HEK293T (cell line): Measurements from ENCODE around the gene TAL1.

Source experiments
- CTCF ChIA-PET: fragments of 350-600 bp; formaldehyde crosslinking; extraction: SDS; loops from one replicate; lab custom pipeline; 2021; ENCODE audit warnings: antibody characterized with exemption, inconsistent platforms; lab: Yijun Ruan, JAX
- POLR2A ChIA-PET: fragments of 350-600 bp; formaldehyde crosslinking; extraction: SDS; loops from one replicate; lab custom pipeline; 2020; ENCODE audit warnings: antibody characterized with exemption, inconsistent platforms; lab: Yijun Ruan, JAX
- DNase-seq: peaks from one replicate; pipeline ENCODE4 v3.0.0; 2012; ENCODE audit warnings: mixed read lengths; ENCODE audit errors: extremely low spot score
- ARNT ChIP-seq: fragments of 450-650 bp; IDR thresholded peaks from 2 replicates; pipeline ENCODE4 v1.6.1; 2017; ENCODE audit warnings: mild to moderate bottlenecking
- BHLHE40 ChIP-seq: fragments of 450-650 bp; IDR thresholded peaks from 2 replicates; pipeline ENCODE4 v1.6.1; 2016; ENCODE audit warnings: mild to moderate bottlenecking, moderate library complexity, borderline replicate concordance
- CTBP1 ChIP-seq: fragments of 450-650 bp; IDR thresholded peaks from 2 replicates; pipeline ENCODE4 v1.6.1; 2016; ENCODE audit warnings: borderline replicate concordance
- ELF4 ChIP-seq: fragments of 450-650 bp; IDR thresholded peaks from 2 replicates; pipeline ENCODE4 v1.6.1; 2017; ENCODE audit warnings: antibody characterized with exemption
- FOXA1 ChIP-seq: fragments of 450-650 bp; IDR thresholded peaks from 2 replicates; pipeline ENCODE4 v1.6.1; 2016; ENCODE audit warnings: mild to moderate bottlenecking
- FOXK2 ChIP-seq: fragments of 450-650 bp; IDR thresholded peaks from 2 replicates; pipeline ENCODE4 v1.6.1; 2016; ENCODE audit warnings: mild to moderate bottlenecking
- FOXM1 ChIP-seq: fragments of 450-650 bp; IDR thresholded peaks from 2 replicates; pipeline ENCODE4 v1.6.1; 2017; ENCODE audit warnings: mild to moderate bottlenecking, borderline replicate concordance
- HDGF ChIP-seq: fragments of 450-650 bp; IDR thresholded peaks from 2 replicates; pipeline ENCODE4 v1.6.1; 2017; ENCODE audit warnings: antibody characterized with exemption, borderline replicate concordance
- L3MBTL2 ChIP-seq: fragments of 450-650 bp; conservative IDR thresholded peaks from 2 replicates; pipeline ENCODE4 v1.6.1; 2016; ENCODE audit warnings: mild to moderate bottlenecking
- LEF1 ChIP-seq: fragments of 450-650 bp; IDR thresholded peaks from 2 replicates; pipeline ENCODE4 v1.6.1; 2017; ENCODE audit warnings: mild to moderate bottlenecking, borderline replicate concordance
- NFRKB ChIP-seq: fragments of 450-650 bp; IDR thresholded peaks from 2 replicates; pipeline ENCODE4 v1.6.1; 2016; ENCODE audit warnings: mild to moderate bottlenecking, moderate library complexity
- SP1 ChIP-seq: fragments of 450-650 bp; IDR thresholded peaks from 2 replicates; pipeline ENCODE4 v1.6.1; 2017
- SUZ12 ChIP-seq: fragments of 450-650 bp; IDR thresholded peaks from 2 replicates; pipeline ENCODE4 v1.6.1; 2016; ENCODE audit warnings: mild to moderate bottlenecking
- TARDBP ChIP-seq: fragments of 450-650 bp; IDR thresholded peaks from 2 replicates; pipeline ENCODE4 v1.6.1; 2016
- ZNF384 ChIP-seq: fragments of 450-650 bp; IDR thresholded peaks from 2 replicates; pipeline ENCODE4 v1.6.1; 2016
- TF ChIP-seq, protein P1 (sequence below): fragments of 450-650 bp; IDR thresholded peaks from 2 replicates; pipeline ENCODE4 v1.6.1; 2016

The TAL1 gene

DNA sequence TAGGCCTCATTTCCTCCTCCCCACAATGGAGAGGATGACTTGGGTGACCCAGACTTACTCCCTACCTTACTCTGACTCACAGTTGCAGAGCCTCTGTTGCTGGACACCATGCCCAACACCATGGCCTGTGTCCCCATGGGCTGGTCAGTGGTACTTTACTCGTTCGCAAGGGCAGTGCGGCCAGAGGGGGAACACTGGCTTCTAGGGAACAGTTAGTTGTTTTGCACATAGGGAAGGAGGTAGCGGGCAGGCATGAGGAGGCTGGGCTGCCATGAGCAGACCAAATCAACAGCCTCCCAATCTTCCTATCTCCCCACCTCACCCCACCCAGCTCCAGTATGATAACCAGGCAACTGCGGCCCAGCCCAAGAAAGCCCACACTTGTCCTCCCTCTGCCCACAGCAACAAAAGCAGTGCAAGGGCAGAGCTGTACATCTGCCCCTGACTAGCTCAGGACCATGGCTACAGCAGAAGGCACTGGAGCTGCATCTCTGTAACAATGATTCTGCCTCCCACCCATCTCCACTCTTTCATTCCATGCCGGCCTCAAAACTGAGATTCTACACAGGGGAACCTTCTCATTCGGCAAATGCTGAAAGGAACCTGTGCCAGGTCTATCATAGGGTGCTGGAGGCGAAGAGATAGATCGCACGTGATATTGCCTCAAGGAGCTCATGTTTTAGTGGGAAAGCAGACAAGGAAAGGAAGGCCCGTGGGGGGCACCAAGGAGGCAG, 18.6 kb downstream of the TAL1 start:
- no peak for DNase-seq
- ChIA-PET POLR2A (no interaction called here), CTCF (interaction anchor here (1.5 kb wide), 1 partner anchor 35 kb away, joined by 5 read pairs; no protein-coding TSS in a partner anchor)
- no peak for TF ChIP-seq BHLHE40
- TF ChIP-seq NFRKB: no peak
- no peak for TF ChIP-seq SP1
- TF ChIP-seq TARDBP: no peak
- no peak for TF ChIP-seq ELF4
- no peak for TF ChIP-seq FOXM1
- TF ChIP-seq LEF1: no peak

DNA sequence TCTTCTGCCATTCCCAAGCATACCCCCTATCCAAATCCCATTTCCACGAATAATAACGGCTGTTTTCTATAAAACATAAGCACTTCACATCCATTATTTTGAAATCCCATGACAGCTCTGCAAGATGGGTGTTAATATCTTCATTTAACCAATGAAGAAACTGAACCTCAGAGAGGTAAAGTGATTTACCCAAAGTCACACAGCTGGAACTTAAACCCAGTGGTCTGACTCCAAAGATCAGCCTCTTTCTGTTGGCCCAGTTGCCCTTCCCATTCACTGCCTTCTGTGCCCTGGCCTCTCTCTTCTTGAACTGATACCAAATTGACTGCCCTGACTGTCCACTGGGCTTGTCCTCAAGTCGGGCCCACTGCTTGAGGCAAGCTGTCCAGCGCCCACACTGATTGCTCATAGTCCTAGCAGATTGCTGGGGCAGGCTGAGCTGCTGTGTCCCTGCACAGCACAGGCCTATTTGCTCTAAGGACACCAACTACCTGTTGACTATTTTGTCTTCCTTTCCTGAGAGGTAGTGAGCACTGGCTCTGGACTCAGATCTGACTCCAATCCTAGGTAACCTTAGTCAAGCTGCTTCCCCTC, 19.3 kb downstream of the TAL1 start:
- no peak for TF ChIP-seq LEF1
- no peak for TF ChIP-seq TARDBP
- no peak for TF ChIP-seq SP1
- TF ChIP-seq ELF4: no peak
- TF ChIP-seq NFRKB: no peak
- TF ChIP-seq FOXM1: no peak
- no peak for TF ChIP-seq HDGF
- TF ChIP-seq L3MBTL2: no peak
- TF ChIP-seq, protein P1, sequence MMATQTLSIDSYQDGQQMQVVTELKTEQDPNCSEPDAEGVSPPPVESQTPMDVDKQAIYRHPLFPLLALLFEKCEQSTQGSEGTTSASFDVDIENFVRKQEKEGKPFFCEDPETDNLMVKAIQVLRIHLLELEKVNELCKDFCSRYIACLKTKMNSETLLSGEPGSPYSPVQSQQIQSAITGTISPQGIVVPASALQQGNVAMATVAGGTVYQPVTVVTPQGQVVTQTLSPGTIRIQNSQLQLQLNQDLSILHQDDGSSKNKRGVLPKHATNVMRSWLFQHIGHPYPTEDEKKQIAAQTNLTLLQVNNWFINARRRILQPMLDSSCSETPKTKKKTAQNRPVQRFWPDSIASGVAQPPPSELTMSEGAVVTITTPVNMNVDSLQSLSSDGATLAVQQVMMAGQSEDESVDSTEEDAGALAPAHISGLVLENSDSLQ: no peak
- no peak for TF ChIP-seq FOXK2
- no peak for TF ChIP-seq CTBP1
- TF ChIP-seq ARNT: no peak
- TF ChIP-seq SUZ12: no peak
- TF ChIP-seq BHLHE40: no peak
- no peak for TF ChIP-seq ZNF384
- TF ChIP-seq FOXA1: no peak
- CTCF ChIA-PET: interaction anchor here (1.5 kb wide), 1 partner anchor 34 kb away, joined by 5 read pairs; no protein-coding TSS in a partner anchor
- DNase-seq: no peak
- POLR2A ChIA-PET: no interaction called here

DNA sequence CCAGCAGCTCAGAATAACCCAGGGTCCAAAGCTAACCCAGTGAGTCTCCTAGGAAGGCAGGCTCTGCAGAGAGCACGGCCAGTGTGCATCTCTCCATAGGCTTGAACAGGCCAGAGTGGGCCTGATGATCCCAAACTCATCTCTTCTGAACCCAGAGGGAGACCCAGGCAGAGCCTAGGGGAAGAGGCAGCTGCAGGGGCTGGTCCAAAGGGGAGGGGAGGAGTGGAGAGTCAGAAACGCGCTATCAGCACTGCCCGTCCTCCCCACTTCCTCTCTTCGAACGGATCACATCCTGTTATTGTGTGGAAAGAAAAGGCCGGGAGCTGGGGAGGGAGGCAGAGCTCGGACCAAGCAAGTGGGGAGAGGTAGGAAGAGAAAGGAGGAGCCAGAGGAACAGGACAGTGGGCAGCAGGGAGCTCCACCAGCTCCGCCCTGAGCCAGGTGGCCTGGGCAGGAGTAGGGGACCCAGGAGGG, 20.2 kb downstream of the TAL1 start:
- no peak for TF ChIP-seq ARNT
- no peak for TF ChIP-seq NFRKB
- TF ChIP-seq SP1: no peak
- TF ChIP-seq FOXA1: no peak
- CTCF ChIA-PET: no interaction called here
- POLR2A ChIA-PET: interaction anchor here (0.9 kb wide), 1 partner anchor 10 kb away, joined by 3 read pairs; no protein-coding TSS in a partner anchor
- no peak for DNase-seq

DNA sequence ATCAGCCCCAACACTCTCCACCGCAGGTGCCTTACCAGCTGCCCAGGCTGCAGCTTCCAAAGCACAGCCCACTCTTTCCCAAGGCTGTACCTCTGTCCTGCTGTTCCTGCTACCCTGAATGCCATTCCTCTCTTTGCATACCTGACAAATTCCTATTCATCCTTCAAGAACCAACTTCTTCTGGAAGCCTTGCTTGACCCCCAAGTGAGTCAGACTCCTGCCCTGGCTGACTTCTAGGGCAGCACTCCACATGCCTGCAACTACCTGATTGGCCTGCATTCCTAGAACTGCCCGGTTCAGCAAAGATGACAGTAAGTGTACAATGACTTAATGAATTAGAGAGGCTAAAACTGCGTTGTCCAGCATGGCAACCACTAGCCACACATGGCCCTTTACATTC, 21.4 kb downstream of the TAL1 start:
- ChIA-PET CTCF (interaction anchor here (0.9 kb wide), 1 partner anchor 18 kb away, joined by 3 read pairs; no protein-coding TSS in a partner anchor), POLR2A (interaction anchor here (1.0 kb wide), 1 partner anchor 103 kb away, joined by 3 read pairs; the partner anchor contains the start of gene STIL)
- DNase-seq: no peak
- TF ChIP-seq, protein P1: no peak
- TF ChIP-seq SP1 (no peak), ZNF384 (no peak), CTBP1 (no peak), FOXA1 (no peak), TARDBP (no peak), HDGF (no peak), ARNT (no peak), SUZ12 (no peak), L3MBTL2 (no peak), NFRKB (no peak), FOXM1 (no peak), BHLHE40 (no peak), LEF1 (no peak)

DNA sequence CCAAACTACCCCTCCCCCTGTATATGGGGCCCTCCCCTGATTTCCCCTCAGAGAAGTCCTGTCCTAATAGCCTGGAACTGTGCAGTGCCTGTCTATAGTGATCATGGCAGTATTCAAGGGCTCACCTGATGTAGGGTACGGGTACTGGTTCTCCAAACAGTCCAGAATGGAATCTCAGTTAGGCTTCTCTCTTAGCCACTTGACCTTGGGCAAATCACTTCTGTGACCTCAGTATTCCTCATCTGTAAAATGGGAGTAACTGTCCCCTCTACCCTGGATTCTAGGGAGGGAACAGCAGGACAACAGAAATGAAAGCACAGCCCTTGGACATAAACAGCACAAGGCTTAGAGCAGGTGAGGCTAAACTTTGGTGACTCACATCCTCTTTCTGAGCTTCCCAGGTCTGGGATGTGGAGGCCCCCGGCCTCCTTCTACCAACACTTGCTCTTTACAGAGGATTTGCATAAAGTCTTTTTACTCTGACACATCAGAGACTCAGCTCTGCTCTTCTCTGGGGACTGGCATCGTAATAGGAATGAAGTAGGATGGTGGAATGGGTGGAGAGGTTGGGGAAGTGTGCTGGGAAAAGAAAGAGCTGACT, 22.2 kb downstream of the TAL1 start:
- ChIA-PET CTCF (interaction anchor here (0.9 kb wide), 1 partner anchor 17 kb away, joined by 3 read pairs; no protein-coding TSS in a partner anchor), POLR2A (interaction anchor here (1.0 kb wide), 1 partner anchor 104 kb away, joined by 3 read pairs; the partner anchor contains the start of gene STIL)
- DNase-seq: no peak
- TF ChIP-seq ARNT: no peak

DNA sequence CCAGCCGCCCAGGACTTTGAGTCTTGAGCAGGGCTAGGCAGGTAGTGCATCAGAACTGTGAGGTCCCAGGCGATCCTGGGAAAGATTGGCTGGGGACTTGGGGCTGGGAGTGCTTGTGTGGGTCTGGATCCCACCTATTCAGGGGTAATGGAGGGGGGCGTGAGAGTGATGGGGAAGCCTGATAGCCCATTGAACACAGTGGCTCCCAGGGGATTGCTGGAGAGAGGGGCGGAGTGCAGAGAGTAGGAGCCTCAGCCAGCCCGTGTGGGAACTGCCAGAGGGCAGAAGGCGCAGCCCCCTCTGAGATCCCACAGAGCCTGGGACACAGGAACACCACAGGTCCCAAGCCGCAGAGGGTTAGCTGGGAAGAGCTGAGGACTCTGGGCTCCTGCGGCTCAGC, 22.9 kb downstream of the TAL1 start:
- no peak for TF ChIP-seq CTBP1
- no peak for TF ChIP-seq SUZ12
- no peak for TF ChIP-seq FOXA1
- no peak for TF ChIP-seq TARDBP
- TF ChIP-seq, protein P1: no peak
- TF ChIP-seq ZNF384: no peak
- DNase-seq: no peak
- ChIA-PET CTCF (no interaction called here), POLR2A (no interaction called here)
